GM23338 (cell line): ENCODE results near the gene FGF1. TPM values are rescaled to one million over a fixed set of nuclear protein-coding genes. Genes with fewer than 3 reads are reported as not detected.

ENCODE experiments used
- ATAC-seq: fragments of 200-7000 bp; cut with Tn5 transposase; 3 replicates; pipeline ENCODE4 v1.9.1; 2020
- DNase-seq: peaks from one replicate; pipeline ENCODE4 v3.0.0-alpha.2; 2015; ENCODE audit warnings: low spot score
- H2AFZ ChIP-seq: fragments of 200-600 bp; sonication (generic); 2 replicates; pipeline ENCODE4 v1.8.0; 2016; ENCODE audit warnings: antibody characterized with exemption, mild to moderate bottlenecking, moderate library complexity
- H3F3A ChIP-seq: fragments of 200-600 bp; sonication (generic); replicated peaks from 2 replicates; pipeline ENCODE4 v1.8.0; 2017; ENCODE audit warnings: antibody characterized with exemption, mixed run types, low read depth
- H3K27ac ChIP-seq: fragments of 200-600 bp; sonication (generic); 2 replicates; pipeline ENCODE4 v1.6.1; 2016; ENCODE audit warnings: low read depth
- H3K27me3 ChIP-seq: fragments of 200-600 bp; sonication (generic); 2 replicates; pipeline ENCODE4 v1.8.0; 2016; ENCODE audit warnings: mild to moderate bottlenecking, mixed run types, moderate library complexity; ENCODE audit not compliant: insufficient read depth
- H3K36me3 ChIP-seq: fragments of 200-600 bp; sonication (generic); 2 replicates; pipeline ENCODE4 v1.8.0; 2016; ENCODE audit warnings: mild to moderate bottlenecking; ENCODE audit not compliant: insufficient read depth
- H3K4me1 ChIP-seq: fragments of 200-600 bp; sonication (generic); 2 replicates; pipeline ENCODE4 v1.8.0; 2016; ENCODE audit warnings: mild to moderate bottlenecking, moderate library complexity; ENCODE audit not compliant: insufficient read depth
- H3K4me2 ChIP-seq: fragments of 200-600 bp; sonication (generic); 2 replicates; pipeline ENCODE4 v1.7.1; 2017; ENCODE audit warnings: mixed run types
- H3K4me3 ChIP-seq: fragments of 200-600 bp; sonication (generic); 2 replicates; pipeline ENCODE4 v1.6.1; 2016; ENCODE audit warnings: mixed run types
- H3K79me2 ChIP-seq: fragments of 200-600 bp; sonication (generic); replicated peaks from 2 replicates; pipeline ENCODE4 v1.8.0; 2017; ENCODE audit warnings: mild to moderate bottlenecking; ENCODE audit not compliant: insufficient read depth
- H3K9me2 ChIP-seq: fragments of 200-600 bp; sonication (generic); 2 replicates; pipeline ENCODE4 v1.8.0; 2017; ENCODE audit not compliant: insufficient read depth
- H4K20me1 ChIP-seq: fragments of 200-600 bp; sonication (generic); replicated peaks from 2 replicates; pipeline ENCODE4 v1.8.0; 2017; ENCODE audit warnings: mild to moderate bottlenecking; ENCODE audit not compliant: insufficient read depth
- H3K27ac Mint-ChIP-seq: 2 replicates; pipeline ENCODE4 v1.8.0; 2020; ENCODE audit warnings: inconsistent platforms, mild to moderate bottlenecking, moderate library complexity, mixed read lengths
- H3K27me3 Mint-ChIP-seq: 3 replicates; pipeline ENCODE4 v1.8.0; 2022; ENCODE audit warnings: low read depth, mild to moderate bottlenecking, moderate library complexity, mixed read lengths, inconsistent platforms; ENCODE audit not compliant: insufficient read depth, poor library complexity
- H3K36me3 Mint-ChIP-seq: 3 replicates; pipeline ENCODE4 v1.8.0; 2021; ENCODE audit warnings: low read depth, mild to moderate bottlenecking, inconsistent platforms, moderate library complexity, mixed read lengths
- H3K4me1 Mint-ChIP-seq: 3 replicates; pipeline ENCODE4 v1.8.0; 2020; ENCODE audit warnings: mild to moderate bottlenecking, inconsistent platforms, mixed read lengths
- H3K4me3 Mint-ChIP-seq: 3 replicates; pipeline ENCODE4 v1.8.0; 2021; ENCODE audit warnings: moderate library complexity, mild to moderate bottlenecking, inconsistent platforms, mixed read lengths
- H3K9me3 Mint-ChIP-seq: 3 replicates; pipeline ENCODE4 v1.8.0; 2020; ENCODE audit warnings: moderate library complexity, mild to moderate bottlenecking, inconsistent platforms, mixed read lengths
- CREB1 ChIP-seq: fragments of 250-450 bp; sonication (Bioruptor Pico); IDR thresholded peaks from 2 replicates; pipeline ENCODE4 v1.5.0; 2020; ENCODE audit warnings: low read depth, mild to moderate bottlenecking, moderate library complexity
- EZH2 ChIP-seq: fragments of 200-600 bp; sonication (generic); IDR thresholded peaks from one replicate; pipeline ENCODE4 v1.8.0; 2017; ENCODE audit warnings: antibody characterized with exemption, mild to moderate bottlenecking, low read depth; ENCODE audit not compliant: unreplicated experiment
- EZH2phosphoT487 ChIP-seq: fragments of 200-600 bp; sonication (generic); IDR thresholded peaks from one replicate; pipeline ENCODE4 v1.8.1; 2018; ENCODE audit warnings: antibody characterized with exemption; ENCODE audit not compliant: unreplicated experiment
- POLR2AphosphoS5 ChIP-seq: IDR thresholded peaks from 2 replicates; pipeline ENCODE4 v1.6.1; 2016; ENCODE audit warnings: antibody characterized with exemption, low read depth
- ZNF114 ChIP-seq: fragments of 250-450 bp; sonication (Bioruptor Pico); IDR thresholded peaks from 2 replicates; pipeline ENCODE4 v1.5.0; 2020; ENCODE audit warnings: mild to moderate bottlenecking, moderate library complexity
- ZNF331 ChIP-seq: fragments of 250-450 bp; sonication (Bioruptor Pico); IDR thresholded peaks from 2 replicates; pipeline ENCODE4 v1.5.0; 2020; ENCODE audit warnings: low read depth, mild to moderate bottlenecking, moderate library complexity
- ZNF462 ChIP-seq: fragments of 250-450 bp; sonication (Bioruptor Pico); IDR thresholded peaks from 2 replicates; pipeline ENCODE4 v1.5.0; 2020; ENCODE audit warnings: mild to moderate bottlenecking, moderate library complexity
- polyA plus RNA-seq: library from polyadenylated mRNA; unstranded; fragments of >200 nt; fragmentation: Nextera tagmentation; extraction: Ambion mirVana; gene quantifications from 2 replicates; pipeline ENCODE4 v1.2.1, GENCODE V29; 2016
- total RNA-seq: library from RNA; depleted of rRNA; stranded (reverse); fragments of >200 nt; shearing (Covaris generic); gene quantifications from 2 replicates; pipeline ENCODE4 v1.2.3, GENCODE V29; 2014
- TF ChIP-seq, protein P1 (sequence below): IDR thresholded peaks from one replicate; pipeline ENCODE4 v1.6.1; 2018; ENCODE audit warnings: antibody characterized with exemption; ENCODE audit not compliant: unreplicated experiment

The FGF1 gene
- total and polyA plus RNA-seq, 2 experiments from 2014 or later = 0.21 to 0.34 TPM

GRCh38 chr5:142652563-142652962 lies 33.3 kb downstream of the FGF1 start:
- H3K4me3 Mint-ChIP-seq = no peak overlapping the region
- Histone ChIP-seq H3F3A (no peaks in the 10 kb centered on the region), H3K27me3 (no peaks in the 10 kb centered on the region), H3K4me3 (no peak overlapping the region), H3K9me2 (no peaks in the 10 kb centered on the region), H3K27ac (no peak overlapping the region), H3K36me3 (no peaks in the 10 kb centered on the region), H2AFZ (no peak overlapping the region), H4K20me1 (no peaks in the 10 kb centered on the region), H3K79me2 (no peaks in the 10 kb centered on the region), H3K4me1 (0 out of 2 replicates have a peak, but pooled peaks cover 9% of the 10 kb centered on the region), H3K4me2 (no peak overlapping the region)
- ATAC-seq = no peak
- H3K27me3 Mint-ChIP-seq = peaks cover 9% of the 10 kb centered on the region
- no peak overlapping the region for H3K27ac Mint-ChIP-seq
- DNase-seq = no peak
- TF ChIP-seq, protein P1, sequence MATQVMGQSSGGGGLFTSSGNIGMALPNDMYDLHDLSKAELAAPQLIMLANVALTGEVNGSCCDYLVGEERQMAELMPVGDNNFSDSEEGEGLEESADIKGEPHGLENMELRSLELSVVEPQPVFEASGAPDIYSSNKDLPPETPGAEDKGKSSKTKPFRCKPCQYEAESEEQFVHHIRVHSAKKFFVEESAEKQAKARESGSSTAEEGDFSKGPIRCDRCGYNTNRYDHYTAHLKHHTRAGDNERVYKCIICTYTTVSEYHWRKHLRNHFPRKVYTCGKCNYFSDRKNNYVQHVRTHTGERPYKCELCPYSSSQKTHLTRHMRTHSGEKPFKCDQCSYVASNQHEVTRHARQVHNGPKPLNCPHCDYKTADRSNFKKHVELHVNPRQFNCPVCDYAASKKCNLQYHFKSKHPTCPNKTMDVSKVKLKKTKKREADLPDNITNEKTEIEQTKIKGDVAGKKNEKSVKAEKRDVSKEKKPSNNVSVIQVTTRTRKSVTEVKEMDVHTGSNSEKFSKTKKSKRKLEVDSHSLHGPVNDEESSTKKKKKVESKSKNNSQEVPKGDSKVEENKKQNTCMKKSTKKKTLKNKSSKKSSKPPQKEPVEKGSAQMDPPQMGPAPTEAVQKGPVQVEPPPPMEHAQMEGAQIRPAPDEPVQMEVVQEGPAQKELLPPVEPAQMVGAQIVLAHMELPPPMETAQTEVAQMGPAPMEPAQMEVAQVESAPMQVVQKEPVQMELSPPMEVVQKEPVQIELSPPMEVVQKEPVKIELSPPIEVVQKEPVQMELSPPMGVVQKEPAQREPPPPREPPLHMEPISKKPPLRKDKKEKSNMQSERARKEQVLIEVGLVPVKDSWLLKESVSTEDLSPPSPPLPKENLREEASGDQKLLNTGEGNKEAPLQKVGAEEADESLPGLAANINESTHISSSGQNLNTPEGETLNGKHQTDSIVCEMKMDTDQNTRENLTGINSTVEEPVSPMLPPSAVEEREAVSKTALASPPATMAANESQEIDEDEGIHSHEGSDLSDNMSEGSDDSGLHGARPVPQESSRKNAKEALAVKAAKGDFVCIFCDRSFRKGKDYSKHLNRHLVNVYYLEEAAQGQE = no peak
- no peak for TF ChIP-seq EZH2
- TF ChIP-seq ZNF331 (CRISPR knock-in tag) = no peak
- no peak for TF ChIP-seq CREB1 (CRISPR knock-in tag)
- no peak for TF ChIP-seq EZH2phosphoT487
- TF ChIP-seq ZNF114 = no peak
- no peak for TF ChIP-seq ZNF462 (CRISPR knock-in tag)
- no peak for TF ChIP-seq POLR2AphosphoS5
- H3K4me1 Mint-ChIP-seq = peaks cover 11% of the 10 kb centered on the region
- H3K9me3 Mint-ChIP-seq = no peaks in the 10 kb centered on the region
- H3K36me3 Mint-ChIP-seq = no peaks in the 10 kb centered on the region; the same call in 2 of the 3 replicates
